ENCODE results near the gene DYRK1A.
A peak's percentile ranks its signal among the peaks of the same experiment; 100 is the strongest.

Gene DYRK1A

GRCh38 chr21:37419228-37419906 lies 52.8 kb downstream of the DYRK1A start:
- no peak for DNase-seq (ENCODE audit: low read depth)

GRCh38 chr21:37421306-37421705 lies 54.7 kb downstream of the DYRK1A start:
- no peak for DNase-seq (ENCODE audit: low read depth)

DNA sequence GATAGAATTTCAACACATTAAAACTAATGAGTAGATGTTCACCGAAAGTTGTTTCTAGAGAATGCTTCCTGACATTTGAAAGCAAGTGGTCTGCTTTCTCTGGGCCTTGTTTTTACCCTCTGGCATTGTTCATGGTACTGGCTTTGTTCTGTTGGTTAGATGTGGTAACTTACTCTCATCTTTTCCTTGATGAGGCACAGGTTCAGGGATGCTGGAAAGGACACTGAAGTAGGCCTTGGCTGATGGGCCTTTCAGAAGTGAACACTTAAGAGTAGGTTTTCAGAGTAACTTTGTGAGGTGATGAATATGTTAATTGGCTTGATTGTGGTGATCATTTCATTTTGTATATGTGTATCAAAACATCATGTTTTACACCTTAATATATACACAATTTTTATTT lies 55.8 kb downstream of the DYRK1A start:
- DNase-seq (ENCODE audit: low read depth) = no peak

DNA sequence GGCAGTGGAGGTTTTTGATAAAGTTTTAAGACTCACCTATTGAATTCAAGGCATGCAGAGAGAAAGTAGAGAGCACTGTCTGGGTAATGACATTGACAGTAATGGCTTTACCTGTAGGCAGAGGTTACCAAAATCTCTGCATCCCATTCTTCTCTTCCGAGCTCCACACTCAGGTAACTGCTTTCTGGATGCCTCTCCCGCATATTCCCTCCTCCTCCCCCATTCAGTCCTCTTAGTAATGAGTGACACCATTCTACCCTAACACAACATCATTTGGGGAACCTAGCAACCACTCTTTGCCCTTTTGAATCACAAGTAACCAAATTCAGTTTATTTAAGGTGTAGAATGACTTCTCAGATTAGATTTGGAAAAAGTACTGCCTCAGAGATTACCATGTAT lies 56.5 kb downstream of the DYRK1A start:
- DNase-seq (ENCODE audit: low read depth) = no peak

DNA sequence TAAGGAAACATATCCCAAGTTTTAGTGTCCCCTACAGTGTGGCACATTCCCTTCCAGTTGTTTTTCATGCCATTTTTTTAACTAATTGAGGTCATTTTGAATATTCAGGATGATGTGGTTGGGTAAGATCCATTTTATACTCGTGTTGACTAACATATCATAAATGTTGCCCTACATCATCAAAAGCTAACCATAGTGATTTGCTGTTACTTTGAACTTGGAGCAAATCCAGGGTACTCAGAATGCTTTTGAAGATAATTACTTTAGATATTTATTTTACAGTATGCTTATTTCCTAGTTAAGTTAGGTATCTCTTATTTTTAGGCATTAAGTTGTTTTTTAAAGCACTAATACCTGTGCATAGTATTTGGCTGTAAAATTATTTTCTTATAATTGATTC lies 57.8 kb downstream of the DYRK1A start:
- peak; percentile 21 for DNase-seq (ENCODE audit: low read depth)

DNA sequence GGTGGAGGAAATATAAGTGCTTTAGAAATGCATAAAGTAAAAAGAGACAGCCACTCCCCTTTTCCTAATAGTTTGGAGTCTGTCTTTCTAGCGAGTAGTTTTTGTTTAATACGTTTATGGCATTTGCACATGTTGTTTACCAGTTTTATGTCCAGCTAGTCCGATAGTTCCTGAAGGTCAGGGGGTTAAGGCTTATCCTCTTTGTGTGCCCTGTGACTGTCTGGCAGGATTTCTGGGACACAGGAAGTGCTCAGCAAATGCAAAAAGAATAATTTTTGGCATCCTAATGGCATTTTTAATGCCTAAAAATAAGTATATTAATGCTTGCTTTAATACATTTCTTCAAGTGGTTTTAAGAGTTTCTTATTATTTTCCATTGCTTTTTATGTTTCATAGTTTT lies 58.4 kb downstream of the DYRK1A start:
- no peak for DNase-seq (ENCODE audit: low read depth)

GRCh38 chr21:37425684-37426083 lies 59.1 kb downstream of the DYRK1A start:
- DNase-seq (ENCODE audit: low read depth) = no peak

- DNase-seq (ENCODE audit: low read depth) = peak; percentile 32
These were observed 60.6 kb downstream of the DYRK1A start for GRCh38 chr21:37427221-37427620.

DNA sequence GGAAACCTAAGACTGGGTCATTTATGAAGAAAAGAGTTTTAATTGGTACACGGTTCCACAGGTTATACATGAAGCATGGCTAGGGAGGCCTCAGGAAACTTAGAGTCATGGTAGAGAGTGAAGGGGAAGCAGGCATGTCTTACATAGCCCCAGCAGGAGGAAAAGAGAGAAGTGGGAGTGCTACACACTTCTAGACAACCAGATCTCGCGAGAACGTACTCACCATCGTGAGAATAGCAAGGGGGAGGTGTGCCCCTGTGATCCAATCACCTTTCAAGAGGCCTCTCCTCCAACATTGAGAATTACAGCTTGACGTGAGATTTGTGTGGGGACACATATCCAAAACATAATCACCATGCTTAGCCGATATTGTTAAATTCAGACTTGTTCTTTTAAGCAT lies 62.8 kb downstream of the DYRK1A start:
- DNase-seq (ENCODE audit: low read depth) = no peak

GRCh38 chr21:37430184-37430821 lies 63.7 kb downstream of the DYRK1A start:
- no peak for DNase-seq (ENCODE audit: low read depth)

DNA sequence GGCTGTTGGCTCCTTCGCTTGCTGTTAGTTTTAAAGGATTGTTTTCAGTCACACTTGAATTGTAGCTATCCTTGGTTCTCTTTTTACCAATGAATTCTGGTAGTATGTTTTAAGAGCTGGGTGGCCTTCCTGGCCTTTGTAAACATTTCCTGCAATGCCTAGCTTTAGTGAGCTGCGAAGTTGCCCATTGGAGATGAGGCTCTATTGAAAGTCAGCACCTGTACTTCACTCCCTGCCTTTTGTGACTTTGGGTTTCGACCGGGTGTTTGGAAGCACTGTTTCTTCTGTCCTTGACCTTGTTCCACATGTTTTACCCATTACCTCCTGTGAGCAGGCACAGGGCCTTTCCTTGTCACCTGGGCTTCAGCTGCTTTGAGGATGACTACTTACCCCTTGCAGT lies 64.7 kb downstream of the DYRK1A start:
- no peak for DNase-seq (ENCODE audit: low read depth)

DNA sequence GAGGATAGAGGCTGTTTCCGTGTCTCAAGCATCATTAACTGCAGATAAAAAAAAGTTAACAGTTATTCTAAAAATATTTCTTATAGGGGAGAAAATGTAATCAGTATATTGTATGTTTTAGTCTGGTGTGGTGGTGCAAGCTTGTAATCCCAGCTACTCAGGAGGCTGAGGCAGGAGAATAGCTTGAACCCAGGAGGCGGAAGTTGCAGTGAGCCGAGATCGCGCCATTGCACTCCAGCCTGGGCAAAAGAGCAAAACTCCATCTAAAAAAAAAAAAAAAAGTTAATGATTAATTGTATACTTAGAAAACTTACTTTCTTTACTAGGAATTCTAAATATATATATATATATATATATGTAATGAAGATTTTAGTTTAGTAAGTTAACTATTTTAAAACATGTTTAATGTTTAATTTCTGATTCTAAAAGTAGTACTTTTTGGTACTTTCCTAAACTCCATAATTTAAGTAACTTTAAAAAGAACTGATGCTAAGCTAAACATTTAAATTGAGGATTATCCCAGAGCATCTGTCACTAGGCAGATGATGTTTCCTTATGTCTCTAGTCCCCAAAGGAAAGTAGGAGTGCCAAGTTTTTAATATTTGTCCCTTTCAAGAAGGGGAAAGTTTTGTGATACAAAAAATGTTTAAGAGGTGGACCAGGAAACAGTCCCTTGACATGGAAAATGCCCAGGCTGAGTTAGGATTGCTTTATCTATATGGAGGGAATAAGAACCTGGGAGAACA lies 66.3 kb downstream of the DYRK1A start:
- no peak for DNase-seq (ENCODE audit: low read depth)

- no peak for DNase-seq (ENCODE audit: low read depth)
These were observed 66.9 kb downstream of the DYRK1A start for GRCh38 chr21:37433456-37433840.

GRCh38 chr21:37435120-37435519 lies 68.5 kb downstream of the DYRK1A start:
- DNase-seq (ENCODE audit: low read depth) = peak; percentile 70

GRCh38 chr21:37435711-37436110 lies 69.1 kb downstream of the DYRK1A start:
- DNase-seq (ENCODE audit: low read depth) = no peak

DNA sequence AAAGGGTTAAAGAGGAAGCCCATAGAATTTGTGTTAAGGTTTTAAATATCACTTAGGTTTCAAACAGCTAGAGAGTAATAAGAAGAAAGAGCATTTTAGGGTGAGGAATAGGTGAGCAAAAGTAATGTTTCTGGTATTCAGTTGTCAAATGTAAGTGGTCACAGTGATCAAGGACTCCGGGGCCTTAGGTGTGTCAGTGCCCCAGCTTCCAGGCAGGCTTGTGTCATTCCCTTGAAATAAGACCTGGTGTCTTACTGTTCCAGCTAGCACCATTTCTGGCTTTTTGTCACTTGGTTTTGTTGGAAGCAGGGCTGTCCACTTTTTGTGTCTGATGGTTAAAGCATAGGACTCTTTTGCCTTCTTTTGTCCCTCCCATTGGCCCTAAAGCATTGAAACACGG lies 69.6 kb downstream of the DYRK1A start:
- DNase-seq (ENCODE audit: low read depth) = no peak

GRCh38 chr21:37437376-37438080 lies 71.0 kb downstream of the DYRK1A start:
- DNase-seq (ENCODE audit: low read depth) = no peak

DNA sequence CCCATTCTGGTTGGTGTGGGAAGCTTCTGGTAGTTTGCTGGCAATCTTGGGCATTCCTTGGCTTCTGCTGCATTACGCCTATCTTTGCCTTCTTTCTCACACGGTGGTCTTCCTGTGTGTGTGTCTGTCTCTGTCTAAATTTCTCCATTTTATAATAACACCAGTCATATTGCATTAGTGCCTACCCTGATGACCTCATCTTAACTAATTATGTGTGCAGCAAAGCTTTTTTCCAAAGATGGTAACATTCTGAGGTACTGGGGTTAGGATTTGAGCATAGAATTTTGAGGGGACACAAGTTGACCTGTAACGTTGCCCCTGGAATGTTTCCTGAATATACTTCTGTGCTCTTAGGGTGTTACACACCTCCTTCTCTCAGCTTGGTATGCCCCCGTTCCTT lies 77.1 kb downstream of the DYRK1A start:
- DNase-seq (ENCODE audit: low read depth) = no peak

GRCh38 chr21:37445228-37445627 lies 78.7 kb downstream of the DYRK1A start:
- no peak for DNase-seq (ENCODE audit: low read depth)

DNA sequence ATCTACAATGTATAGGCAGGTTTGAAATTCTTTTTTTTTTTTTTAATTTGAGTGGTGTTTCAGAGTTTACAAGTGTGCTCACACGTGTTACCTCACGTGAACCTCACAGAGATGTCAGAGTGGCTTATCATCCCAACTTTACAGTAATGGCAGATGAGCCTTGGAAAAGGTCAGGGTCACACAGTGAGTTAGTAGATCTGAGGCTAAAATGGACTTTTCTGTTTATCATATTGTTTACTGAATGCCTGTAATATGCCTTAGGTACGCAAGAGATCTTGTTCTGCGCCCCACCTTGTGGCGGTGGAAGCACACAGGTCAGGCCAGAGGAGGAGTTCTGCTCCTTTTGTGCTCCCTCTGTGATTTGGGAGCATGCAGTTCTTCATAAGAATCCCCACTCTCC lies 80.0 kb downstream of the DYRK1A start:
- no peak for DNase-seq (ENCODE audit: low read depth)

DNA sequence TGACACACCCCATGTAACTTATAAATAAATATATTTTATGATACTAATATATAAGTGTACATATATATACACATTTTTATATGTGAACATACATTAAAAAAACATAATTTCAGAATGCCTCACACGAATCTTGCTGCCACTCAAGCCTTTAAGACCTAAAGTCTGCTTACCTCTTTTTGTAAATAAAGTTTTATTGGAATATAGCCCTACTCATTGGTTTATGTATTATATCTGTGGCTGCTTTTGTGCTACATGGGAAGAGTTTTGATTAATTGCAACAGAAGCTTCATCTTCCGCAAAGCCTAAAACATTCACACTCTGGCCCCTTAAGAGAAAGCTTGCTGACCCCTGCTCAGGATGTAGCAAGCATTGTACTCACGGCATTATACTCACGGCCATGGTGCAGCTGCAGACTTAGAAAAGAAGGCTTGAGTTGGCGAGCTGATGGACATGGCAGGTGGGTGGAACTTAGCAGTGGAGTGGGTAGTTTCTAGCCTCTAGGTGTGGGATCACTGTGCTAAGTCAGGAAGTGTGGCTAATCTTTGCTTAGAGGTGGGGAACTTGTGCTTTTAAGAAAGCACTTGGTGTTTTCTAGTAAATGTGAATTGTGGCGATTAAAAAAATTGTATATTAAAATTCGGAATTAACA lies 80.8 kb downstream of the DYRK1A start:
- no peak for DNase-seq (ENCODE audit: low read depth)

DNA sequence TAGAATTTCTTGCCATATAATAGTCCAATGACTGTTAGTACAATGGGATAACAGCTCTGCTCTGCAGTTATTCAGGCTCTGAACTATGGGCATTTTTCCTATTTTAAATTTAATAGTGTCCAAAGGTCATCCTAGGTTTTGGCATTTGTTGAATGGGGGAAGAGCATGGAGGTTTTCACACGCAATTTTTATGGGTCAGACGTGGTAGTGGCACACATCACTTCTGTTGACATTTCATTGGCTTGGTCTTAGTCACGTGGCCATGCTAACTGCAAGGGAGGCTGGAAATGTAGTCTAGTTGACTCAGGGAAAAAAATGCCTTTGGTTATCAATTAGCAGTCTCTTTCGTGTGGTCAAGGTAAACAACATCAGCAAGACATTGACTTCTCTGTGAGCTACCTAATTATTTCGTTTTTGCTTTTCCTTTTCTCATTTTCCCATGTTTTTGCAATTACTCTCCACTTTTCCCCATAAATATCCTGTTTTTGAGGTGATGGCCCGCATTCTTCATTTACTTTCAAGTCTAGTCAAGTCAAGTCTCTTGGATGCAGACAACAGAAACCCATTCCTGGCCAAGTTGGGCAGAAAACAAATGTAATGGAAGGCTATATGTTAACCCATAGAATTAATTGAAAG lies 82.8 kb downstream of the DYRK1A start:
- no peak for DNase-seq (ENCODE audit: low read depth)

All from ELR (cell line).